HG02884 (cell line): ENCODE data around the gene NOVA1.
"Not testable (repeated sequence)": the region's sequence is repeated elsewhere in the genome, so short reads cannot be mapped to it uniquely, and the experiment has no call there.

Source experiments
- ATAC-seq: cut with Tn5 transposase; IDR thresholded peaks from one replicate; pipeline ENCODE4 v1.9.1; 2021; ENCODE audit warnings: mild to moderate bottlenecking, moderate library complexity; ENCODE audit not compliant: unreplicated experiment

Gene NOVA1, protein sequence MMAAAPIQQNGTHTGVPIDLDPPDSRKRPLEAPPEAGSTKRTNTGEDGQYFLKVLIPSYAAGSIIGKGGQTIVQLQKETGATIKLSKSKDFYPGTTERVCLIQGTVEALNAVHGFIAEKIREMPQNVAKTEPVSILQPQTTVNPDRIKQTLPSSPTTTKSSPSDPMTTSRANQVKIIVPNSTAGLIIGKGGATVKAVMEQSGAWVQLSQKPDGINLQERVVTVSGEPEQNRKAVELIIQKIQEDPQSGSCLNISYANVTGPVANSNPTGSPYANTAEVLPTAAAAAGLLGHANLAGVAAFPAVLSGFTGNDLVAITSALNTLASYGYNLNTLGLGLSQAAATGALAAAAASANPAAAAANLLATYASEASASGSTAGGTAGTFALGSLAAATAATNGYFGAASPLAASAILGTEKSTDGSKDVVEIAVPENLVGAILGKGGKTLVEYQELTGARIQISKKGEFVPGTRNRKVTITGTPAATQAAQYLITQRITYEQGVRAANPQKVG

DNA sequence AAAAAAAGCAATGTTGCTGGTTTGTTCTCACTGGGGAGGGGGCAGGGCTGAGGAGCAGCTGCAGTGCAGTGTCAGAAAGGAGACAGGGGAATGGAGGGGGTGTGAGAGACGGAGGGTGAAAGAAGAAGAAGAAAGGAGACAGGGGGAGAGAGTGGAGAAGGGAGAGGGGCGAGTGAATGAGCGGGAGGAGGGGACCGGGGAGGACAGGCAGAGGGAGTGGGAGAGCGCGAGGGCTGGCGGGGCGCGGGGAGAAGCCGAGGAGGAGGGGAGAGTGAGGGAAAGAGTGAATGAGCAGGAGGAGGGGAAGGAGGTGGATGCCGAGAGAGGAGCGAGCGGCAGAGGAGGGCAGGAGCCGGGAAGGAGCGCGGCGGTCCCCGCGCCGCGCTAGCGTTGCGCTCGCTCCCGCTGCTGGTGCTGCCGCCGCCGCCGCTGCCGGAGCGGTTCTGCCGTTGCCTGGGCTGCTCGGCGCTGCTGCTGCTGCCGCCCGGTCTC lies at the start of gene NOVA1:
NOVA1 (minus strand) TSS at position 445 of the 492 bp plus-strand sequence. CDS start 597 bp downstream, outside the sequence.
- ATAC-seq: no peak

DNA sequence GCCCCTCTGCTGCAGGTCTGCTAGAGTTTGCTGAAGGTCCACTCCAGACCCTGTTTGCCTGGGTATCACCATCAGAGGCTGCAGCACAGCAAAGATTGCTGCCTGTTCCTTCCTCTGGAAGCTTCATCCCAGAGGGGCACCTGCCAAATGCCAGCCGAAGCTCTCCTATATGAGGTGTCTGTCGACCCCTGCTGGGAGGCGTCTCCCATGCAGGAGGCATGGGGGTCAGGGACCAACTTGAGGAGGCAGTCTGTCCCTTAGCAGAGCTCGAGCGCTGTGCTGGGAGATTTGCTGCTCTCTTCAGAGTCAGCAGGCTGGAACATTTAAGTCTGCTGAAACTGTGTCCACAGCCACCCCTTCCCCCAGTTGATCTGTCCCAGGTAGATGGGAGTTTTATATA lies 47.2 kb upstream of the NOVA1 start:
- ATAC-seq: not testable (repeated sequence)

DNA sequence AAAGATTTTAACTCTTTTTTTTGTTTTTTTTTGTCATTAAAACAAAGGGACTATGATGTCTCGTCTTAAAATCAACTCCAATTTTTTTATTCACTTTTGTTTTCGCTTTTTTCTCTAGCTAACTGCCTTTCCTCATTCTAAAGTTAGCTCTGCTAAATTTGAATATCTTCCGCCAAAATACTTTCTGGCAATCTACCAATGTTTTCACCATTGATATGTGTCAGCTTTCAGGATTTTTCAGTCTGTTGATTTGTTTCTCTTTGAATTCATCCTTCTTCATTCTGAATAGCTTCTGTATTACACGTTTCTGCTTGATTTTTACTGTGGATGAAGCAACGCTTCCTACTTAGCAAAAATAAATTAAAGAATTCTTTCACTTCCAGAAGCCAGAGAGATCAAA lies 38.7 kb upstream of the NOVA1 start:
- ATAC-seq: no peak

DNA sequence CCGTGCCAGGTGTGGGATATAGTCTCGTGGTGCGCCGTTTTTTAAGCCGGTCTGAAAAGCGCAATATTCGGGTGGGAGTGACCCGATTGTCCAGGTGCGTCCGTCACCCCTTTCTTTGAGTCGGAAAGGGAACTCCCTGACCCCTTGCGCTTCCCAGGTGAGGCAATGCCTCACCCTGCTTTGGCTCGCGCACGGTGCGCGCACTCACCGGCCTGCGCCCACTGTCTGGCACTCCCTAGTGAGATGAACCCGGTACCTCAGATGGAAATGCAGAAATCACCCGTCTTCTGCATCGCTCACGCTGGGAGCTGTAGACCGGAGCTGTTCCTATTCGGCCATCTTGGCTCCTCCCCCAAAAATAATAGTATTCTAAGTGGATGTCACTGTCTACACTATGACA lies 37.1 kb upstream of the NOVA1 start:
- not testable (repeated sequence) for ATAC-seq

DNA sequence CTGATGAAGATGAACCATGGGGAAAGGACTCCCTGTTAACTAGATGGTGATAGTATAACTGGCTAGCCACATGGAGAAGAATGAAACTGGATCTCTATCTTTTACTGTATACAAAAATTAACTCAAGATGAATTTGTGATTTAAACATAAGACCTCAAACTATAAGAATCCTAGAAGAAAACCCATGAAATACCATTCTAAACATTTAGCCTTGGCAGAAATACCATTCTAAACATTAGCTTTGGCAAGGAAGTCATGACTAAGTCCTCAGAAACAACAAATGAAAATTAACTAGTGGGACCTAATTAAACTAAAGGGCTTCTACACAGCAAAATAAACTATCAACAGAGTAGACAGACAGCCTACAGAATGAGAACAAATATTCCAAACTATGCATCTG lies 28.4 kb upstream of the NOVA1 start:
- ATAC-seq: no peak

DNA sequence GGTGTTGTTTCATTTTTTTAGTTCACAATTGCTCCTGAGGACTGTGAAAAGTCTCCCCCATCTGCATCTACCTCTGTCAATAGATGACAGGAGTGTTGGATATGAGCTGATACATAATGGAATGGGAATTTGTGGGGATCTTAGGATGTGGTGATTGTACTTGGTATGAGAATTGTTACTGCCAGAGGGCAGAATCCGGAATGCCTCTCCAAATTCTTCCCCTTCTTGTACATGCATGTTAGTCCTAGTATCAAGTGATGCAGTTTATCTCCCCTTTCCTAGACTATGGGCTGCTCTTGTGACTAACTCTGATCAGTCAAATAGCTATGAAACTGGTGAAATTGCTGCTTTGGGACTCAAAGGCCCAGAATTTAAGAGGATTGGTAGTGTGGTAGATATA lies 24.8 kb upstream of the NOVA1 start:
- no peak for ATAC-seq

DNA sequence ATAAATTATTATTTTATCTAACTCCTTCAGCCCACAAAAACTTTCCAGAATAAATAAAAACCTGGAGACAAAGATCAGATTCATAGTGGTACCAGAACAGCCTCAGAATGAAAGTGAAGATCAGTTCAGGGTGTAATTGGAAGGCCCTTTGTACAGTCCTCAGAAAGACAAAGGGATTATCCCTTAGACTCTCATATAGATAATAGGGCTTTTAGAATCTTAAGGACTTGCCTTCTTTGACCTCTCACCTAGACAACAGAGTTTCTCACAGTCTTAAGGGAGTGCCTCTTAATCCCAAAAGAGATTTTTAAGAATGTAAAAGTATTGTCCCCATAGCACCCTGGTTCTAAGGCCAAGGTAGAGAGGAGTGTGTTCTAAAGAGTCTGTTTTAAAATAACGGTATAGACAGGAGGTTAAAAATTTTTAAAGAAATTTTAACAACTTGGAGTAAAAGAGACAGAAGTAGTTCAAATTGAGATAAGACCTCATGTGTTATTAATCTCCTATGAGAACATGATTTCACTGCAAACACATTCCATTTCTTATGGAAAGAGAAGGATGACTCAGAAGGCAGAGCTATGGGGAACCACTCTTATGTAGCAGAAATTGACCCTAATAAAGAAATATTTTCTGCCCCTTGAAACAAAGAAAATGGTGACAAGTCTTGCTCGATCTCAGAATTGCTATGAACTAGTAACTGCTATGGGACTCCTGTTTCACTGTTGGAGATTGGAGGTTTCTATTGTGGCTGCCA lies 24.2 kb upstream of the NOVA1 start:
- ATAC-seq: no peak

DNA sequence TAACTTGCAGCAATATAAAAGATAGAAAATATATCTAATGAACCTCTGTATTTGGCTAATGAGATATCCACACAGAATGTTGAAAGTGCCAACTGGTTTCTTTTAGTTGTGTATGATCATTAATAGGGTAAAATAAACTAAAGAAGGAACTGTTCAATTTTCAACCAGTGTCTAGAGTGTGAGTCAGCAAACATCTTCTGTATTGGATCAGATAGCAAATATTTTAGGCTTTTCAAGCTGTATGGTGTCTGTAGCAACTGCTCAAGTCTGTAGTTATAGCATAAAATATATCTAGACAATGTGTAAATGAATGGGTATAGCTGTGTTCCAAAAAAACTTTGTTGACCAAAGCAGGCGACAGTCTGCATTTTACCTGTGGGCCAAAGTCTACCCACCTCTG lies 23.5 kb upstream of the NOVA1 start:
- no peak for ATAC-seq

DNA sequence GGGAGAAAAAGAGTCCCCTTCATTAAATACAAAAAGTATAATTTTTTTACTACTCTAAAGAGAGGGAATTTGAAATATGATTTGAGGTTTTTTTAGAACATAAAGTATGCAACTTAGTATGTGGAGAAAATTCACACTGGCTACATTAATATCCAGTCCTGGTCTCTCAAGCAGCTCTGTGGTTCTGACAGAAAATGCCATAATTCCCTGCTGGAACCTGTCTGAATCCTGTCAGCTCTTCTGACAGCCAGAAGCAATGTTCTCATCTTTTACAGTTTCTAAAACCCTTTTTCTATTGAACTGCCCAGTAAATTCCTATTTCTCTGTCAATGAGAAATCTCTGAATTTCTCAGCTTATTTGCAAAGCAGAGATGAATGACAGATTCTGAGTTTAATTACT lies 13.4 kb upstream of the NOVA1 start:
- ATAC-seq: no peak

DNA sequence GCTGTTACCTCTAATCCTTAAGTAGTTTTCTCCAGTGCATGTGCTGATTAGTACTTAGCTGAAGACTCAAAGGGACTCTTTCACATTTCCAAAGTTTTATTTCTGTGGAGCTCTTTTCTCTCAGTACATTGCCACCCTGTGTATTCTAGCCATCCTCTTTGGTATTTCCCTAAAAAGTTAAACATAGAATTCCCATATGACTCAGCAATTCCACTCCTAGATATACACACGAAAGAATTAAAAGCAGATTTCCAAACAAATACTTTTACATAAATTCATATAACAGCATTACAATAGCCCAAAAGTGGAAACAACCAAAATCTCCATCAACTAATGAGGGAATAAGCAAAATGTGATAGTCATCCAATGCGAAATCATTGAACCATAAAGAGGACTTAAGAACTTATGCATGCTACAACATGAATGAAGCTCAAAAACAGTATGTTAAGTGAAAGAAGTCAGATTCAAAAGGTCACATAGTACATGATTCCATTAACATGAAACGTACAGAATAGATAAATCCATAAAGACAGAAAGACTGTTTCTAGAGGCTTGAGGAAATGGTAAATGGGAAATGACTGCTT lies 9.0 kb upstream of the NOVA1 start:
- no peak for ATAC-seq

DNA sequence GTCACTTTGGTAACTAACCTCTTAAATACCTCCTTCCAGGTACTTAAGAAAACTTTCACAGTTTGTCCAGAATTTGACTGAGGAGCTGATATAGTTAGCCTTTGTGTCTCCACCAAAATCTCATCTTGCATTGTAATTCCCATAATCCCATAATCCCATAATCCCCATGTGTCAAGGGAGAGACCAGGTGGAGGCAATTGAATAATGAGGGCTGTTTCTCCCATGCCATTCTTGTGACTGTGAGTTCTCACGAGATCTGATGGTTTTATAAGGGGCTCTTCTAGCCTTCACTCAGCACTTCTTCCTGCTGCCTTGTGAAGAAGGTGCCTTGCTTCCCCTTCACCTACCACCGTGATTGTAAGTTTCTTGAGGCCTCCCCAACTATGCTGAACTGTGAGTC lies 7.8 kb upstream of the NOVA1 start:
- ATAC-seq: no peak

DNA sequence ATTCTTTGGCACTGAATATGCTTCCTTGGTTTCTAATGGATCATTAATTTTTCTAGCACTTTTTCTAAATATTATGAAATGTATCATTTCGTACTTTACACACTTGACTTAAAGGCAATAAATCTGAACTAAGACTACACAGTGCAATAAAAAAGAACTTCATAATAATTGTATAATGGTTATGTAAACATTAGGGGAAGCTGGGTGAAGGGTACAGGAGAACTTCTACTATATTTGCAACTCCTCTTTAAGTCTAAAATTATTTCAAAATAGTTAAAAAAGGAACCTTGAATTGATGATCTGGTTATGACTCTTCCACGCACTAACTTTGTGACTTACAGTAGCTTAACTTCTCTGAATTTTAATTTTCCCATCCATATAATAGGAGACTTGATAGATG lies 5.1 kb upstream of the NOVA1 start:
- no peak for ATAC-seq

DNA sequence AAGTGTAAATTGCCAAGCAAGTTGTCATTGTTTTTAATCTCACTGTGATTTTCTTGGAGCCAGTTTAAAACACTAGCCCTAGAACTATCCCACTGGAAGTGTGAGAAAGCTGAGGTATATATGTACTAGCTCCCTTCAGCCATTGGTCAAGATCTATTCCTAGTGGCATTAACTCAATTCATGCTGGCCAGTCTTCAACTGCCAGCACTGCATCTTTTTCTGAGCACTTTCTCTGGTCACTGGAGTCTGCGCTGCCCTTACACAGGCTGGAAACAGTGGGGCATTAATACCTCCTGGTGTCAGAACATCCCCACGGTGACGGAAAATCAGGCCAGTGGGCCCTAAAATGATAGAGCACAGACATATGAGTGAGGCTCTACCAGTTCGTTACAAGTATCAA lies 4.0 kb upstream of the NOVA1 start:
- no peak for ATAC-seq

DNA sequence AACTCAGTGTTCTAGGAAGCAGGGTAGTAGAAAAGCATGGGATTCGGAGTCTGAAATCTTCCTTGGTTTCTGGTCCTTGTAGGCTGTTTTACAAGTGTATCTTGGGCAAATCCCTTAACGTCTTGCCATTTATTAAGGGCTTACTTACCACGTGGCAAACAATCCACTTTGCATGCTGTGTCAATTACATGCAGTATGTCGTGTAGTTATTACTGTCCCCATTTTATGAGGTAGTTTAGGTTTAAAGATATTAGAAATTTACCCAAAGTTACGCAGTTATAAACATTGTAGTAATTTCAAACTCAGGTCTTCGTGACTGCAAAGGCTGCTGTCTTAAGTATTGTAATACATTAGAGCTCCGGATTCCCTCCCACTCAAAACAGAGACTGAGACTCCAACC lies 1.5 kb upstream of the NOVA1 start:
- ATAC-seq: no peak

DNA sequence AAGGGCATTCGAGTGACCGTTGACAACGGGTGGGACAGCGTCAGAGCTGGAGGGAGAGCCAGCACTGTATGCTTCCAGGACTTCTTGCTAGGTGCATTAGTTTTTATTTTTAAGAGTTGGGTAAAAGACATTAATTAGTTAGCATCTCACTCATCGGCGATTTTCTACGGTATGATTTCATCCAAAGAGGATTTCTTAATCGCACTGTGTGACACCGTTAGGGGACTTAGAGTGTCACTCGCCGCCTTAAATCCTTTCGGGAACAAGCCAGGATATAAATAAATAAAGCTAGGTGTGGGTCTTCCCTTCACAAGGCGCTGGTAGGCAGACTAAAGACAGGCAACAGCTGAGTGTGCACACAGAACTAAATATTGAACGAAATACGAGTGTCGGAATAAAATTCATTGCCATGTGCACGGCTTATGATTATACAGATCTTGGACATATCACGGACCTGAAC lies 869 bp upstream of the NOVA1 start:
- ATAC-seq: no peak

DNA sequence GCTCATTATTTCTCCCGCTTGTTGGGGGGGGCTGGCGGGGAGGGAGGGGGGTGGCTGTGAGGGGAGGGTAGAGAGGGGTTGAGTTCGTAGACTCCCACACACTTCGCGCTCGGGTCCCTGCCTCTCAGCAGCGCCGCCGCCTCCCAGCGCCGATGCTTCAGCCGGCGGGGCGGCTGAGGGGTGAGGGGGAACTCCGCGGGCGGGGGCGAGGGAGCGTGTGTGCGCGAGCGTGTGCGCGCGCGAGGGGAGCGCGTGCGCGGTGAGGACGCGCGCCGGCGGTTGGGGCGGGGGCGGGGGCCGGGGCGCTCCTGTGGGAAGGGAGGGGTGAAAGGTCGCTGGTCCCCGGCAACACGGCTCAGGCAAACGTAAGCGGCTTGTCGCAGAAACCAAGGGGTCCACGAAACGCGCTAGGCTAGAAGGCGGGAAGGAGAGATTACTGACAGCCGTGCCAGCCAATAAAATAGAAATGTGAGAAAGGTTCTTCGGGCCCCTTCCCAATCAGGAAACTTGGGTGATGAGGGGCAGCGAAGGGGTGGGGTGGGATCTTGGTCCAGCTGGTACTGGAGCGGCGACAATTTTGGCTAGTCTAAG lies 343 bp upstream of the NOVA1 start:
- no peak for ATAC-seq

DNA sequence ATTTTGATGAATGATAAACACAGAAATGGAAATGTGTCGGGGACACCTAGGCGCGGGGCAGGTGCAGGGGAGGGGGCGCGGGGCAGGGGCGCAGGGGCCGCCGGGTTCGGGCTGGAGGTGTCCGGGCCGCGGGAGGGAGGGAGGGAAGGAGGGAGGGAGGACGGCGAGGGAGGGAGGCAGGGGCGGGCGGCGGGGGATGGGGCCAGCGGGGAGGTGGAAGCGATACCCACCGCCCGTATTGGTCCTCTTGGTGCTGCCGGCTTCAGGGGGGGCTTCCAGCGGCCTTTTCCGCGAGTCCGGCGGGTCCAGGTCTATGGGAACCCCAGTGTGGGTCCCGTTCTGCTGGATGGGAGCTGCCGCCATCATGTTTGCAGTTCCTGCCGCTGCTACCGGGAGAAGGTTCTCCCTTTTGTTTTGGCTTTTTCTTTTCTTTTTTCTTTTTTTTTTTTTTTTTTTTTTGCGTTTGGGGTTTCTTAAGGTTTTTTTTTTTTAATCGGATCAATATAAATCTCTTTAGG lies 703 bp downstream of the NOVA1 start:
- ATAC-seq: no peak

DNA sequence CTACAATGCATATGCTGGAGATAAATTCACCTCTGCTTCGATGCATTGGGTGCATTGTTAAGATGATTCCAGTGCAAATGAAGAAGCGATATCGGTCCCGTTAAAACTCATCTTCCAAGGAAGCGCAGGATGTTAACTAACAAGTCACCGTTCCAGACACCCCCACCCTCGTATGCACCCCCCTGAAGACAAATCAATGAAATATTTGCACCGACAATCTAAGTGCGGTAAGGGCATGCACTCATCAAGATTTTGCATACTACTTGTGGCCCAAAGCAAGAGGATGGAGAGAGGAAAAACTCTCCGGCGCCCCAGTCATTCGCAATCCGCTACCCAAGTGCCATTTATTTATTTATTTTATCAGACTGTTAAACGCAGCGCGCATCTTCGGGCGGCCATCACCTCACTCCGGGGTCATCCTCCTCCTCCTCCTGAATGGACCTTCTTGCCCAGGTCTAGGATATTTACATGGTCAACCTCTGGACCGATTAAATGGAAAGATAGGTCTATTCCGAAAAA lies 1.2 kb downstream of the NOVA1 start:
- ATAC-seq: no peak

DNA sequence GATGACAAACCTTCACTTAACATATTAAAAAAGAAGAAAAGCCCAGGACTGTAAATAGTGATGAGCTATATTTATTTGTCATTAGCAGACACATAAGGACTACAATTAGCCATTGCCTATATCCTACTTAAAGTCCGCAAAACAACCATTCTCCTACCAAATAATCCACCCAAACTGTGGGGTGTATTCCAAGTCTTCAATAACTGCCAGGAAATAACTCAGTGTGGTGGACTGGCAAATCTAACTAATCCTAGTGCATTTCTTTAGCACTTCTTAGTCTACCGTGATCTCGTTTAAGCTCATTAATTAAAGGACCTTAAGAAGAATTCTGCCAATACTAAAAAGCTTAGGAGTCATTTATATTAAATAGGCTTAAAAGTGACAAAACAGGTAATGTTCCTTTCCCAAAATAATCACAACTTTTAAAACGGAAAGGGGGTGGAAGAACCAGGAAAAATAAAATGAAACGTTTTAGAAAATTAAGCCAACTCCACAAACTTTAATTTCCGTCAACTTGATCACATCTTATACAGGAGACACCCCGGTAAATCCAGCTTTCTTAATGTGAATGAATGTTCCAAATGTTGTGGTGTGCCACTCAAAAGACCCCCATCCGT lies 1.8 kb downstream of the NOVA1 start:
- ATAC-seq: no peak
